Measurements from ENCODE around the gene UNC5A.

Gene UNC5A

GRCh38 chr5:176781638-176782570 lies 28.5 kb upstream of the UNC5A start:
- no peak for DNase-seq

GRCh38 chr5:176784218-176785165 lies 25.9 kb upstream of the UNC5A start:
- DNase-seq: no peak

- no peak for DNase-seq
These were observed 24.9 kb upstream of the UNC5A start for GRCh38 chr5:176785184-176786145.

GRCh38 chr5:176787676-176788075 lies 22.7 kb upstream of the UNC5A start:
- DNase-seq: no peak

GRCh38 chr5:176788091-176788490 lies 22.3 kb upstream of the UNC5A start:
- no peak for DNase-seq

- no peak for DNase-seq
These were observed 21.2 kb upstream of the UNC5A start for GRCh38 chr5:176788941-176789872.

GRCh38 chr5:176789873-176790615 lies 20.3 kb upstream of the UNC5A start:
- DNase-seq: no peak

GRCh38 chr5:176790941-176791340 lies 19.4 kb upstream of the UNC5A start:
- DNase-seq: no peak

GRCh38 chr5:176792655-176793342 lies 17.6 kb upstream of the UNC5A start:
- no peak for DNase-seq

- no peak for DNase-seq
These were observed 17.0 kb upstream of the UNC5A start for GRCh38 chr5:176793343-176793699.

- no peak for DNase-seq
These were observed 16.6 kb upstream of the UNC5A start for GRCh38 chr5:176793736-176794135.

GRCh38 chr5:176794509-176794908 lies 15.8 kb upstream of the UNC5A start:
- DNase-seq: no peak

GRCh38 chr5:176796411-176796810 lies 13.9 kb upstream of the UNC5A start:
- DNase-seq: no peak

GRCh38 chr5:176796970-176797369 lies 13.4 kb upstream of the UNC5A start:
- no peak for DNase-seq

GRCh38 chr5:176797456-176798050 lies 12.8 kb upstream of the UNC5A start:
- no peak for DNase-seq

GRCh38 chr5:176798086-176798876 lies 12.1 kb upstream of the UNC5A start:
- DNase-seq: no peak

- DNase-seq: no peak
These were observed 11.4 kb upstream of the UNC5A start for GRCh38 chr5:176798949-176799348.

- DNase-seq: no peak
These were observed 10.9 kb upstream of the UNC5A start for GRCh38 chr5:176799488-176799887.

GRCh38 chr5:176800024-176800423 lies 10.3 kb upstream of the UNC5A start:
- no peak for DNase-seq
